Measurements from ENCODE around the gene C8G. TPM values are rescaled to one million over a fixed set of nuclear protein-coding genes. Genes with fewer than 3 reads are reported as not detected.

The C8G gene
- total RNA-seq, 1 donor from 2014 or later = 3.4 TPM

DNA sequence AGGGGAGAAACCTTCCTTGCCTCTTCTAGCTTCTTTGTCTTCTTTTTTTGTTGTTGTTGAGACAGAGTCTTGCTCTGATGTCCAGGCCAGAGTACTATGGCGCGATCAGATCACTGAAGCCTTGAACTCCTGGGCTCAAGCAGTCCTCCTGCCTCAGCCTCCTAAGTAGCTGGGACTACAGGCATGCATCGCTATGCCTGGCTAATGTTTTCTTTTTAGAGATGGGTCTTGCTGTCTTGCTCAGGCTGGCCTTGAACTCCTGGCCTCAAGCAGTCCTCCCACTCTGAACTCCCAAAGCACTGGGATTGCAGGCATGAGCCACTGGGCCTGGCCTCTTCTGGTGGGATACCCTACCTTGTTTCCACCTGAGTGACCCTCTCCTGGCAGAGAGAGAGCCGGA, 43.8 kb downstream of the C8G start:
- peaks cover 17% of the 10 kb centered on the region for H3K27me3 Mint-ChIP-seq
- H3K4me3 Mint-ChIP-seq = no peak overlapping the region
- no peak overlapping the region for H3K27ac Mint-ChIP-seq
- DNase-seq = no peak
- no peaks in the 10 kb centered on the region for H3K9me3 Mint-ChIP-seq
- ATAC-seq (ENCODE audit: low read depth) = no peak
- ChIA-PET POLR2A (no interaction called here), CTCF (interaction anchor here (1.3 to 2.4 kb wide), 2 partner anchors 40 to 147 kb away, joined by 4 to 7 read pairs; partner anchors contain the start of gene AJM1)
- peaks cover 18% of the 10 kb centered on the region for H3K4me1 Mint-ChIP-seq
- TF ChIP-seq, protein P1, sequence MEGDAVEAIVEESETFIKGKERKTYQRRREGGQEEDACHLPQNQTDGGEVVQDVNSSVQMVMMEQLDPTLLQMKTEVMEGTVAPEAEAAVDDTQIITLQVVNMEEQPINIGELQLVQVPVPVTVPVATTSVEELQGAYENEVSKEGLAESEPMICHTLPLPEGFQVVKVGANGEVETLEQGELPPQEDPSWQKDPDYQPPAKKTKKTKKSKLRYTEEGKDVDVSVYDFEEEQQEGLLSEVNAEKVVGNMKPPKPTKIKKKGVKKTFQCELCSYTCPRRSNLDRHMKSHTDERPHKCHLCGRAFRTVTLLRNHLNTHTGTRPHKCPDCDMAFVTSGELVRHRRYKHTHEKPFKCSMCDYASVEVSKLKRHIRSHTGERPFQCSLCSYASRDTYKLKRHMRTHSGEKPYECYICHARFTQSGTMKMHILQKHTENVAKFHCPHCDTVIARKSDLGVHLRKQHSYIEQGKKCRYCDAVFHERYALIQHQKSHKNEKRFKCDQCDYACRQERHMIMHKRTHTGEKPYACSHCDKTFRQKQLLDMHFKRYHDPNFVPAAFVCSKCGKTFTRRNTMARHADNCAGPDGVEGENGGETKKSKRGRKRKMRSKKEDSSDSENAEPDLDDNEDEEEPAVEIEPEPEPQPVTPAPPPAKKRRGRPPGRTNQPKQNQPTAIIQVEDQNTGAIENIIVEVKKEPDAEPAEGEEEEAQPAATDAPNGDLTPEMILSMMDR (IDR thresholded peaks at IDR 0.05) = no peak
- peaks cover 5% of the 10 kb centered on the region for H3K36me3 Mint-ChIP-seq (ENCODE audit: low read depth)
- intact Hi-C loops (cut with micrococcal nuclease) = no loop called here

DNA sequence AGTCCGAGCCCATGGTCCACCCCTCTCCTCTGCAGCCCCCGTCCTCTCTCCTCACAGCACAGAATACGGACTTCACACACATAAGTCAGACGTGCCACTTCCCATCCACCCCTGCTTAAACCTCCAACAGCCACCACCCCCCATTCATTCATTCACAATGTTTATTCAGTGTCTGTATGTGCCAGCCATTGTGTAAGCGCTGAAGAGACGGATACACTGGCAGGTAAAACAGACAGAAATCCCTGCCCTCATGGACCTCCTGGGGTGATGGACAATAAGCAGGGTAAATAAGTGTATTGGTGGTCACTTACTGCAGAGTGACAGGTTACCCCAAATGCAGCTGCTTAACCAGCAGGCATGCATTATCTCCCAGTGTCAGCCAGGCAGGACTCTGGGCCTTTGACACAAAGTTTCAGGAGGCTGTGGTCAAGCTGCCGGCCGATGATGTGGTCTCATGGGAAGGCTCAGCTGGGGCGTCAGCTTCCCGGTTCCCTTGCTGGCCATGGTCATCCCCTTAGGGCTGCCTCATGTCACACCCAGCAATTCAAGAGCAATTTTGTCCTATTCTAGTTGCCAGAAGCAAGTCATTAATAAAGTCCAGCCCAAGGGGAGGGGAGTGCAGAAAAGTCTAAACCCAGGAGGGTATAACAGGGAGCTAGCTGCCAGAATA, 45.3 kb downstream of the C8G start:
- ATAC-seq (ENCODE audit: low read depth) (no peak), DNase-seq (no peak)
- H3K4me1 Mint-ChIP-seq = peaks cover 20% of the 10 kb centered on the region
- H3K4me3 Mint-ChIP-seq = peak overlapping the region; percentile 86
- peaks cover 12% of the 10 kb centered on the region for H3K27me3 Mint-ChIP-seq
- CTCF ChIA-PET = no interaction called here
- peak overlapping the region; percentile 54 for H3K27ac Mint-ChIP-seq
- TF ChIP-seq, protein P1 (IDR thresholded peaks at IDR 0.05) = no peak
- intact Hi-C loops (cut with micrococcal nuclease) = loop anchor here (5.0 kb wide), 2 partner anchors 183 to 1028 kb away; partner anchors contain the start of genes RABL6 and UBAC1
- no peaks in the 10 kb centered on the region for H3K9me3 Mint-ChIP-seq
- POLR2A ChIA-PET = interaction anchor here (2.7 to 3.1 kb wide), 2 partner anchors 11 to 41 kb away, joined by 15 to 38 read pairs; no protein-coding TSS in a partner anchor
- H3K36me3 Mint-ChIP-seq (ENCODE audit: low read depth) = peaks cover 7% of the 10 kb centered on the region

DNA sequence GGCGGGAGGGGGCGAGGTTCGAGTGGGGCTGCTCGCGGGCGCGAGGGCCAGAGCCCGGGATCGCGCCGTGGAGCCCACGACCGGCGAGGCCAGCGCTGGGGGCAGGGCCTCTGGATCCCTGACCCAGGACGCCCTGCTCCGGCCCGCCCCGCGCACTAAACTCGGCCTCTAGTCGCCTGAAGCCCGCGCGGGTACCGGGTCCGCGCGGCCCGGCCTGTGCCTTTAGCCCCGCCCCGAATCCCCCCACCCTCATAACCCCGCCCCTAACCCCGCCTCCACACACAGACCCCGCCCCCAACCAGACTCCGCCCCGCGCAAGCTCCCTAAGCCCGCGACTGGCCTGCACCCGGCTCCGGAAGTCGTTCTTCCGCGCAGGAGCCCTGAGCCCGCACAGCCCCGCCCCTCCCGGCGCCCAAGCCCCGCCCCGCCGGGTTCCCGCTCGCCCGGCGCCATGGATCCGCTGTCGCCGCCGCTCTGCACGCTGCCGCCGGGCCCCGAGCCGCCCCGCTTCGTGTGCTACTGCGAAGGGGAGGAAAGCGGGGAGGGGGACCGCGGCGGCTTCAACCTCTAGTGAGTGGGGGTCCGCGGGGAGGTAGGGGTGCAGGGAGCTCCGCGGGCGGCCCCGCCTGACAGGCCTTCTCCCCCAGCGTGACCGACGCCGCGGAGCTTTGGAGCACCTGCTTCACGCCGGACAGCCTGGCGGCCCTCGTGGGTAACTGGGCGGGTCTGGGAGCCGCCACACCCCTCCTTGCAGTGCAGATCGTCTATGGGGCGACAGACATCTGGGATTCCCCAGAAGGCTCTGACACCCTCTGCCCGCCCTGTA, 47.2 kb downstream of the C8G start, which contains the start of gene PAXX:
Gene PAXX, plus strand, starts transcription at position 430 of the 826 bp plus-strand sequence. Its CDS starts 22 bp downstream, at position 452.
- TF ChIP-seq, protein P1 (IDR thresholded peaks at IDR 0.05) = no peak
- ChIA-PET CTCF (interaction anchor here (1.0 to 2.4 kb wide), 5 partner anchors 37 to 54 kb away, joined by 3 to 8 read pairs (median 4); partner anchors contain the start of gene FUT7), POLR2A (interaction anchor here (0.6 to 3.1 kb wide), 18 partner anchors 9 to 304 kb away, joined by 3 to 38 read pairs (median 6); partner anchors contain the start of genes AJM1, FBXW5, MAN1B1 and RABL6)
- DNase-seq (peak; percentile 94), ATAC-seq (ENCODE audit: low read depth) (peak; percentile 91)
- Mint-ChIP-seq H3K27me3 (peaks cover 6% of the 10 kb centered on the region), H3K9me3 (no peaks in the 10 kb centered on the region), H3K36me3 (ENCODE audit: low read depth) (peaks cover 7% of the 10 kb centered on the region), H3K27ac (peak within 1 kb of the TSS; percentile 84), H3K4me1 (peaks cover 33% of the 10 kb centered on the region), H3K4me3 (peak within 1 kb of the TSS; percentile 86)
- intact Hi-C loops (cut with micrococcal nuclease) = loop anchor here (1.0 to 5.0 kb wide), 8 partner anchors 14 to 1030 kb away; partner anchors contain the start of genes ABCA2, FBXW5, PHPT1 and RABL6

DNA sequence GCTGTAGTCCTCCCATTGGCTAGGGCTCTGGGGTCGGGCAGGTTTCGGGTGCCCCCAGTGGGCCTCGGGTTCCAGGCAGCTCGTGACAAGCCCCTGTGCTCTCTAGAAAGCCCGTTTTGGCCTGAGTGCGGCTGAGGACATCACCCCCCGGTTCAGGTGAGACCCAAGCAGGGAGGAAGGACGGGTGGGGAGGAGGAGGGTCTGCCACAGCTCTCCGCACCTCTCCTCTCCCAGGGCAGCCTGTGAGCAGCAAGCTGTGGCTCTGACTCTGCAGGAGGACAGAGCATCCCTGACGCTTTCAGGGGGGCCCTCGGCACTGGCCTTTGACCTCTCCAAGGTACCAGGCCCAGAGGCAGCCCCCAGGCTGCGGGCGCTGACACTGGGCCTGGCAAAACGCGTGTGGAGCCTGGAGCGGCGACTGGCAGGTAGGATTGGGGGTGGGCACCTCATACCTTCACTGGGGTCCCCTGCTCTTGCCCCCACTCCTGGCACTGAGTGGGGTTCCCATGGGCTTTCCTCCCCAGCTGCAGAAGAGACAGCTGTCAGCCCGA, 47.9 kb downstream of the C8G start:
- TF ChIP-seq, protein P1 (IDR thresholded peaks at IDR 0.05) = no peak
- intact Hi-C loops (cut with micrococcal nuclease) = loop anchor here (1.0 to 5.0 kb wide), 8 partner anchors 15 to 1031 kb away; partner anchors contain the start of genes ABCA2, FBXW5, PHPT1 and RABL6
- peaks cover 2% of the 10 kb centered on the region for H3K27me3 Mint-ChIP-seq
- CTCF ChIA-PET = interaction anchor here (1.1 to 2.4 kb wide), 2 partner anchors 36 to 45 kb away, joined by 4 to 8 read pairs; no protein-coding TSS in a partner anchor
- POLR2A ChIA-PET = interaction anchor here (0.6 to 3.1 kb wide), 15 partner anchors 8 to 305 kb away, joined by 3 to 38 read pairs (median 7); partner anchors contain the start of genes AJM1, FBXW5, MAN1B1 and RABL6
- H3K4me1 Mint-ChIP-seq = peaks cover 40% of the 10 kb centered on the region
- H3K27ac Mint-ChIP-seq = peak overlapping the region; percentile 84
- no peak for DNase-seq
- H3K9me3 Mint-ChIP-seq = no peaks in the 10 kb centered on the region
- no peak for ATAC-seq (ENCODE audit: low read depth)
- H3K36me3 Mint-ChIP-seq (ENCODE audit: low read depth) = peaks cover 7% of the 10 kb centered on the region
- H3K4me3 Mint-ChIP-seq = peak overlapping the region; percentile 86
